NT2/D1 (cell line): ENCODE results near the gene UTP14A.

Experiments used
- YY1 ChIP-seq: IDR thresholded peaks from 2 replicates; pipeline ENCODE4 v1.6.1; 2011; ENCODE audit not compliant: insufficient read length, insufficient read depth
- ZNF274 ChIP-seq: IDR thresholded peaks from 2 replicates; pipeline ENCODE4 v1.6.1; 2011; ENCODE audit warnings: mild to moderate bottlenecking, low read depth, low read length

DNA sequence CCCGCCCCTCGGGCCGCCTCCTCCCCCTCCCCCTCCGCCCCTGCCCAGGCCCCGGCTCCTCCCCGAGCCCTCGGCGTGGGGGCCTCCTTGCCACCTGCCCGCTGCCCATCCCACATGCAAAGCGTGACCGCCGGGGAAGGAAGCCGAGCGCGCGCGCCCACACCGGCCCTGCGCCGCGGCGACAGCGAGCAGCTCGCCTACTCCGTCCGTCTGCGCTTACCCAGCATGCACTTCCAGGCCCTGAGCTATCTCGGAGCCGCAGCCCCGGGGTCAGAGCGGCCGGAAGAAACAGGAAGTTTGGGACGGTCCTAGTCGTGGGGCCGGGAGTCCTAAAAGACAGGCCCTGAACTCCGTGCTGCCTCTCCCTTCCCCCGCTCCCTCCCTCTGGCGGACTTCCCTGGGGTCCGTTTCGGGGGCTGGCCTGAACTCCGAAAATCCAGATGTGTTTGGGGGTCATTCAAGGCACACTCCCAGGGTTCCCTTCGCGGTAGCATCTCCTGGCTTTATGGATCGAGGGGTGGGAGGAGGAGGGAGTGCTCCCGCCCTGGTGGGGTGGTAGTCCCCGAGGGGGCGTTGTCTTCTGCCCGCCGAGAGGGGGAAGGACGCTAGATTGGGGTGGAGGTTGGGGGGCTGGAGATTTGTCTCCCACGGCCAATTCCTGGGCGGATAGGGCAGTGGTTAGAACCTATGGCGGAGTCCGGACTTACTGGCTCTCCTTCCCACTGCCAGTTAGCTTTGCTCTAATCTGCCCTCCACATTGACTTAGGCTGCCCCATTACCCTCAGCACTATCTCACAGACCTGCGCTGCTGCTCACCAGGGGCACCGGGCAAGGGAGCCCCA is 51.5 kb downstream of the UTP14A start:
- TF ChIP-seq ZNF274 (no peak), YY1 (no peak)
